Erythroblast (primary cell): ENCODE data around the gene EPHB1.
"Not testable (repeated sequence)": the region's sequence is repeated elsewhere in the genome, so short reads cannot be mapped to it uniquely, and the experiment has no call there.

Source experiments
- GATA1 ChIP-seq: IDR thresholded peaks from 2 replicates; pipeline ENCODE4 v1.6.1; 2011; ENCODE audit warnings: low read depth, mild to moderate bottlenecking, control low read depth, low read length, moderate library complexity
- POLR2A ChIP-seq: IDR thresholded peaks from 2 replicates; pipeline ENCODE4 v1.6.1; 2011; ENCODE audit warnings: mild to moderate bottlenecking, low read length

GRCh38 chr3:135233476-135233875, 438.4 kb downstream of the EPHB1 start:
- TF ChIP-seq POLR2A, GATA1: not testable (repeated sequence)
